Measurements from ENCODE around the gene FGD2.
"Not testable (repeated sequence)": the region's sequence is repeated elsewhere in the genome, so short reads cannot be mapped to it uniquely, and the experiment has no call there.

Gene FGD2

DNA sequence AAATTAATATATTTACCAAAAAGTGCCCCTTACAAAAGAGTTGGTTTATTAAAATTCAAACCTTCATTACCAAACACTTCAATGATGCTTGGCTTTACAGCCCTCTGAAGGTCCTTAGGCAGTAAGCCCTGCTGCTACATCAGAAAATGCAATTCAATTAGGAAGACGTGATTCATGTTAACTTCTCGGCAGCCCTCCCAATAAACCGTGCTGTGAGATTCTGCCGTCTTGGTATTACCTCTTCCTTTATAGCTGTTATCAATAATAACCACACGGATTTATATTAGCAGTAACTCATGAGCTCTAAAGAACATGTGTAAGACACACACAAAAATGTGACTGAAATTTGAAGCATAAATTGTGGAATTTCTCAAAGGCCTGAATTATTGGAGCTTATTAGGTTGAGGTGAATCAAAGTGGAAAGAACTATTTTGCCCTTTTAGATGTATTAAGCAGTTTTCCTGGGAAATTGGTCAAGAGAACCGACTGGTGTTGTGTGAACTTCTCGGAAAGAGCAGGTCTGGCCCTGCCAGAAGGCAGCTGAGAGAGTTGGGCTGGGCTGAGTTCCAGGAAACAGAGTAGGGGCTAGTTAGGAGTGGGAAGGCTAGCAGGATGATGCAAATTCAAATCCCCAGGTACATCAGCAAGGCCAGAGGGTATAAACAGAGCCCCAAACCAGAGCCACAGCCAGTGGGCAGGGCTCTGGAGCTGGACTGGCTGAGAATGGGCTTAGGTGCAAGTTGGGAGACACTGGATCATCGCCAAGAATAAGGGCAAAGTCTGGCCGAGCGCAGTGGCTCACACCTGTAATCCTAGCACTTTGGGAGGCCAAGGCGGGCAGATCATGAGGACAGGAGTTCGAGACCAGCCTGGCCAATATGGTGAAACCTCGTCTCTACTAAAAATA lies 33.1 kb downstream of the FGD2 start:
- Mint-ChIP-seq H3K4me1 (ENCODE audit: low read depth in 2 of 2) (peaks cover 13 to 23% of the 10 kb centered on the region in 2 donors), H3K27ac (peak overlapping the region in 1 of 2 donors; percentile 69), H3K36me3 (ENCODE audit: insufficient read depth) (peaks cover 6% of the 10 kb centered on the region), H3K4me3 (no peak overlapping the region), H3K27me3 (no peaks in the 10 kb centered on the region), H3K9me3 (no peaks in the 10 kb centered on the region)
- DNase-seq (no peak), ATAC-seq (replicated peaks) (no peak)

DNA sequence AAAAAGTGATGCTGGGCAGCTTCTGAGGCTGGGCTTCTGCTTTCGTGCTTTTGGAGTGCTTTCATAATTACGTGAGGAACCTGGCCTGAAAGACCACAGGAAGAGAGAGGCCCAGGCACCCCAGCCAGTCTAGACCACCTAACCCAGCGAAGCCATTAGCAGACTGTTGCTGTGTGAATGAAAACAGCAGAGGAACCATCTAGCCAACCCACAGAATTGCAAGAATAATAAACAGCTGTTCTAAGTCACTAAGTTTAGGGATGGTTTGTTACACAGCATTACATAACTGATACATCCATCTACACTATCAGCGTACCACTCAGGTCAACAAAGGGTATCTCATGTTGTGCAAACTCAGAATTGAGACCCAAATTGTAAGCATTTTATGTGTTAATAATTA lies 34.5 kb downstream of the FGD2 start:
- H3K4me3 Mint-ChIP-seq: no peak overlapping the region
- no peaks in the 10 kb centered on the region for H3K27me3 Mint-ChIP-seq
- peaks cover 6 to 16% of the 10 kb centered on the region in 2 donors for H3K4me1 Mint-ChIP-seq (ENCODE audit: low read depth in 2 of 2)
- H3K9me3 Mint-ChIP-seq: no peaks in the 10 kb centered on the region
- DNase-seq (no peak), ATAC-seq (replicated peaks) (no peak)
- H3K27ac Mint-ChIP-seq: no peak overlapping the region
- H3K36me3 Mint-ChIP-seq (ENCODE audit: insufficient read depth): peaks cover 6% of the 10 kb centered on the region

DNA sequence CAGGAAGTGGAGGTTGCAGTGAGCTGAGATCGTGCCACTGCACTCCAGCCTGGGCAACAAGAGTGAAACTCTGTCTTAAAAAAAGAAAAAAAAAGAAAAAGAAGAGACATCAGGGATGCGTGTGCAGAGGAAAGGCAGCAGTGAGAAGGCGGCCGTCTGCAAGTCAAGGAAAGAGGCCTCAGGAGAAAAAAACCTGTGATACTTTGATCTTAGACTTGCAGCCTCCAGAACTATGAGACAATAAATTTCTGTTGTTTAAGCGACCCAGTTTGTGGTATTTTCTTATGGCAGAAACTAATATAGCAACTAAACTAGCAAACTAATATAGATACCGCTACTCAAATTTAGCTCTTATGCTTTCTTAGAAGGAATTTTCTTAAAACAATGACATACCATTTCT lies 36.1 kb downstream of the FGD2 start:
- no peak for ATAC-seq (replicated peaks)
- H3K27me3 Mint-ChIP-seq: no peaks in the 10 kb centered on the region
- DNase-seq: no peak
- no peaks in the 10 kb centered on the region for H3K9me3 Mint-ChIP-seq
- no peak overlapping the region for H3K4me3 Mint-ChIP-seq
- H3K4me1 Mint-ChIP-seq (ENCODE audit: low read depth in 2 of 2): peaks cover 13 to 25% of the 10 kb centered on the region in 2 donors
- H3K36me3 Mint-ChIP-seq (ENCODE audit: insufficient read depth): peaks cover 3% of the 10 kb centered on the region
- H3K27ac Mint-ChIP-seq: peak overlapping the region; percentile 44 to 84

DNA sequence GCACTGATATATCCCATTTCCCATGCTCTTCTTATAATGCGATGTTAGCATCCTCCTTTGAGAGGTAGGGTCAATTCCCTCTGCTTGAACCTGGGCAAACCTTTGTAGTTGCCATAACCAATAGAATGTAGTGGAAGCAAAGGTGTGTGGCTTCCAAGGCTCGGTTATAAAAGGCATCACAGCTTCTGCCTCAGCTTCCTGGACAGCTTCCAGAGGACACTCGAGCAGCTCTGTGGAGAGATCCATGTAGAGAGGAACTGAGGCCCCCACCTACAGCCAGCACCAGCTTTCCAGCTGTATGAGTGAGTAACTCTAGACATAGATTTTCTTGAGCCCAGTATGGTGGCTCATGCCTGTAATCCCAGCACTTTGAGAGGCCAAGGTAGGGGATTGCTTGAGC lies 36.7 kb downstream of the FGD2 start:
- Mint-ChIP-seq H3K36me3 (ENCODE audit: insufficient read depth) (peaks cover 3% of the 10 kb centered on the region), H3K27ac (peak overlapping the region; percentile 15 to 44), H3K4me3 (no peak overlapping the region), H3K9me3 (no peaks in the 10 kb centered on the region), H3K4me1 (ENCODE audit: low read depth in 2 of 2) (peaks cover 17 to 30% of the 10 kb centered on the region in 2 donors), H3K27me3 (no peaks in the 10 kb centered on the region)
- ATAC-seq (replicated peaks) (no peak), DNase-seq (no peak)

DNA sequence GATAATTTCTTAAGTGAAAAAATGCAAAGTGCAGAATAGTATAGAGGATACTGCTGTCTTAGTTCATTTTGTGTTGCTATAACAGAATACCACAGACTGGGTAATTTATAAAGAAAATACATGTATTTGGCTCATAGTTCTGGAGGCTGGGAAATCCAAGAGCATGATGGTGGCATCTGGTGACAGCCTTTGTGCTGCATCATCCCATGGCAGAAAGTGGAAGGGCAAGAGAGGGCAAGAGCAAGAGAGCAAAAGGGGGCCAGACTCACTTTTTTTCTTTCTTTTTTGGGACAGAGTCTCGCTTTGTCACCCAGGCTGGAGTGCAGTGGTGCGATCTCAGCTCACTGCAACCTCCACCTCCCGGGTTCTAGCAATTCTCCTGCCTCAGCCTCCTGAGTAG lies 37.6 kb downstream of the FGD2 start:
- DNase-seq; ATAC-seq (replicated peaks); H3K27me3 Mint-ChIP-seq; H3K4me3 Mint-ChIP-seq; H3K9me3 Mint-ChIP-seq; H3K36me3 Mint-ChIP-seq (ENCODE audit: insufficient read depth): not testable (repeated sequence)
- Mint-ChIP-seq H3K4me1 (ENCODE audit: low read depth in 2 of 2) (peaks cover 27 to 39% of the 10 kb centered on the region in 2 donors), H3K27ac (peak overlapping the region in 1 of 2 donors; percentile 92)

DNA sequence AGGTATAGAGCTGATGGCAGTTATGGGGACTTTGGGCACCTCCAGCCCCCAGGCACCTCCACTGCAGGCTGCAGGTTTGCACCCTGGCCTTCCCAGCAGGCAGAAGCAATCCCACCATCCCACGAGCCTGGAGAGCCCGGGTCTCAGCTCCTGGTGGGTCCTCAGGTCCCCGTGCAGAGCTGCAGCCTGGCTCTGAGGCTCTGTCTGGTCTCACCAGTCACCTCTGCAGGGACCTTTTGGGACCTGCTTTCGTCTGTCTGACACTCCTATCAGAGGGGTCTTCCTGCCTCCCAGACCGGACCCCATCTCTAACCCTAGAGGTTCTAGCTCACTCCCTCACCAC lies 41.9 kb downstream of the FGD2 start:
- H3K4me3 Mint-ChIP-seq: peak overlapping the region in 1 of 2 donors; percentile 29
- H3K27me3 Mint-ChIP-seq: no peaks in the 10 kb centered on the region
- peak overlapping the region; percentile 85 to 99 for H3K27ac Mint-ChIP-seq
- H3K9me3 Mint-ChIP-seq: no peaks in the 10 kb centered on the region
- peaks cover 32% of the 10 kb centered on the region for H3K36me3 Mint-ChIP-seq (ENCODE audit: insufficient read depth)
- ATAC-seq (replicated peaks) (no peak), DNase-seq (no peak)
- peaks cover 56 to 63% of the 10 kb centered on the region in 2 donors for H3K4me1 Mint-ChIP-seq (ENCODE audit: low read depth in 2 of 2)

DNA sequence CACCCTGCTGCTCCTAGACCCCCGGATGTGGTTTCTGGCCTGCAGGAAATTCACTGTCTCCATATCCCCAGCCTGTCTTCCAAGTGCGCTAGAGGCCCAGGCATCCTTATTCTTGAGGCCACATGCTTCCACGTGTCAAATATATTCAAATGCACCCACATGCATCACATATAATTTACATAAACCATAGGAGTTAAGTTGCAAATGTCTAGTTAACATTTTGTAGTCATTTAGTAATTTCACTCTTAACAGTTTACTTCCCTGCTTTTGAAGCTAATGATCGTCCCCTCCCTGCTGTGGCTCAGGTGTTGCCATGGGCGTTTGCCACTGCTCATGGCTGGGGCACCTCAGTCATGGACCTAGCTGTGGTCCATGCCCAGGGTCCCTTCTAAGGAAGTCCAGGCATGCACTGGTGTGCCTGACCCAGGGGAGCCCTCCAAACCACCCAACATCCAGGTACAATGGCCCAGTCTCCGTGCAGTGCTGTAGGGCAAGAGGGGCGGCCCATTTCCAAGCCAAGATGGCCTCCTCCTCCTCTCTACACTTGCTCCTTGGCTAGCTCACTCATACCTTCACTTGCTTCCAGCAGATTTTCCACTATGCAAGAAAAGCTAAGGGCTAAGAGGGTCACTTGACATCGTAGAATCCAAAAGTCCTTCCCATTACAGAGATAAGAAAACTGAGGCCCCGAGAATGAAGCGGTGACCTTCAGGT lies 42.4 kb downstream of the FGD2 start:
- DNase-seq: no peak
- Mint-ChIP-seq H3K27me3 (no peaks in the 10 kb centered on the region), H3K9me3 (no peaks in the 10 kb centered on the region), H3K27ac (peak overlapping the region; percentile 85 to 99), H3K4me1 (ENCODE audit: low read depth in 2 of 2) (peaks cover 56 to 63% of the 10 kb centered on the region in 2 donors), H3K4me3 (peak overlapping the region in 1 of 2 donors; percentile 29), H3K36me3 (ENCODE audit: insufficient read depth) (peaks cover 32% of the 10 kb centered on the region)
- no peak for ATAC-seq (replicated peaks)

DNA sequence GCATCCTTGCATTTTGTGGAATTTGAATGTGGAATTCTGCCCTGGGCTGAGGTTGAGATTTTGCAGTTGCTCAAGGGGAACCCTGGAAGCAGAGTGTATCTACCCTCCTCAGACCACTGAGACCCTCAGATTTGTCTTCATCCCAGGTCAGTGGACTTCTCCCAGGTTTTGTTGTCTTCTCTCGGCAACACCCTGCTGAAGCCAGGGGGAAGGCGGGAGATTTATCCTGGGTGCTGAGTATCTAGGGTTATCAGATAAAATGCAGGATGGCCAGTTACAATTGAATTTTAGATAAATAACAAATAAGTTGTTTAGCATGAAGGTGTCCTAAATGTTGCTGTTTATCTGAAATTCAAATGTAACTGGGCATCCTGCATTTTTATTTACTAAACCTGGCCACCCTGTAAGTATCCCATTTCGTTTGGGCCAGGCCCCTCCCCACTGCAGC lies 43.0 kb downstream of the FGD2 start:
- Mint-ChIP-seq H3K27ac (peak overlapping the region; percentile 96 to 99), H3K4me1 (ENCODE audit: low read depth in 2 of 2) (peaks cover 56 to 63% of the 10 kb centered on the region in 2 donors), H3K27me3 (no peaks in the 10 kb centered on the region), H3K4me3 (peak overlapping the region; percentile 68 to 84), H3K36me3 (ENCODE audit: insufficient read depth) (peaks cover 32% of the 10 kb centered on the region), H3K9me3 (no peaks in the 10 kb centered on the region)
- DNase-seq: no peak
- no peak for ATAC-seq (replicated peaks)

DNA sequence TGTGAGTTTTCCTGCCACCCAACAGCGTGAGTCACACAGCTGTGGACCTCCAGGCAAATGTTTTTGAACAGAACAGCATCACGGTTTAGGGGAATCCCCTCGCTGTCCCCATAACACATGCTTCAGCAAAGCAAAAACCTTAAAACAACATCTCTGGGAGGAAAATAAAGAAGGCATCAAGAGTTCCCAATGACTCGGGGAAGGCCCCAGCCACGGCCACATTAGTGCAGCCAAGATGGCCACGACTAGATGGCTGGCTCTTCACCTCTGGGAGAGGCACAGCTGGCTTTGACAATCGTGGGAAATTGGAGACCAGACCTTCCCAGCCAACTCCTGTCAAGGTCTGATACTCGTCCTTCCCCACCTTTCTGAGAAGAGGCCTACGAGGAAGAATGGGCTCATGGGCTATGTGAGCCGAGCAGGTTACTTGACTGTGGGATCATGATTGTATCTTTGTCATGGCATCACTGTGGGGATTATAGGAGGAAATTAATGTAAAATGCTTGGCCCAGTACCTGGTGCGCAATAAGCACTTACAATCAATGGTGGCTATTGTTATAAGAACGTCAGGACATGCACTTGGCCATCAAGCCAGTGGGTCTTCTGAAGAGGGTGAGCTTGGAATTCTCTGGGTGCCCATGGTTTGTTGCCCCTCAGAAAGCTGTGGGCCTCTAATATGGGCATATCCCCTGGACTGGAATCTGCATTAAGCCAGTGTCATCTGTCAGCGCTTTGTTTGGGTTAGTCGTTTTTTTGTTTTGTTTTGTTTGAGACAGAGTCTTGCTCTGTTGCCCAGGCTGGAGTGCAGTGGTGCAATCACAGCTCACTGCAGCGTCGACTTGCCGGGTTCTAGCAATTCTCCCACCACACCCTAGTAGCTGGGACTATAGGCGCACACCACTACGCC lies 43.6 kb downstream of the FGD2 start:
- DNase-seq (peak; percentile 51 to 59 (median 55)), ATAC-seq (replicated peaks) (peak; percentile 68)
- Mint-ChIP-seq H3K27ac (peak overlapping the region; percentile 96 to 99), H3K27me3 (no peaks in the 10 kb centered on the region), H3K9me3 (no peaks in the 10 kb centered on the region), H3K36me3 (ENCODE audit: insufficient read depth) (peaks cover 32% of the 10 kb centered on the region), H3K4me3 (peak overlapping the region; percentile 68 to 84), H3K4me1 (ENCODE audit: low read depth in 2 of 2) (peaks cover 56 to 63% of the 10 kb centered on the region in 2 donors)

DNA sequence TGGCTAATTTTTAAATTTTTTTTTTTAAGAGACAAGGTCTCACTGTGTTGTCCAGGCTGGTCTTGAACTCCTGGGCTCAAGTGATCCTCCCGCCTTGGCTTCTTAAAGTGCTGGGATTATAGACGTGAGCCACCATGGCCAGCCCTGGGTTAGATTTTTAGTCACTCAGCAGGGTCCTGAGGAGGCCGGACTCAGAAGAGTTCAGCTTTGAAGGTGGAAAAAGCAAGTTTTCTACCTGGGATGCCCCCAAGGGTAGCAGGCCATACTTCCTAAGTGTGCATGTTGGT lies 44.2 kb downstream of the FGD2 start:
- H3K4me1 Mint-ChIP-seq (ENCODE audit: low read depth in 2 of 2): peaks cover 56 to 63% of the 10 kb centered on the region in 2 donors
- peak overlapping the region; percentile 68 to 84 for H3K4me3 Mint-ChIP-seq
- no peak for ATAC-seq (replicated peaks)
- peaks cover 32% of the 10 kb centered on the region for H3K36me3 Mint-ChIP-seq (ENCODE audit: insufficient read depth)
- no peak for DNase-seq
- H3K27ac Mint-ChIP-seq: peak overlapping the region; percentile 96 to 99
- no peaks in the 10 kb centered on the region for H3K9me3 Mint-ChIP-seq
- no peaks in the 10 kb centered on the region for H3K27me3 Mint-ChIP-seq

DNA sequence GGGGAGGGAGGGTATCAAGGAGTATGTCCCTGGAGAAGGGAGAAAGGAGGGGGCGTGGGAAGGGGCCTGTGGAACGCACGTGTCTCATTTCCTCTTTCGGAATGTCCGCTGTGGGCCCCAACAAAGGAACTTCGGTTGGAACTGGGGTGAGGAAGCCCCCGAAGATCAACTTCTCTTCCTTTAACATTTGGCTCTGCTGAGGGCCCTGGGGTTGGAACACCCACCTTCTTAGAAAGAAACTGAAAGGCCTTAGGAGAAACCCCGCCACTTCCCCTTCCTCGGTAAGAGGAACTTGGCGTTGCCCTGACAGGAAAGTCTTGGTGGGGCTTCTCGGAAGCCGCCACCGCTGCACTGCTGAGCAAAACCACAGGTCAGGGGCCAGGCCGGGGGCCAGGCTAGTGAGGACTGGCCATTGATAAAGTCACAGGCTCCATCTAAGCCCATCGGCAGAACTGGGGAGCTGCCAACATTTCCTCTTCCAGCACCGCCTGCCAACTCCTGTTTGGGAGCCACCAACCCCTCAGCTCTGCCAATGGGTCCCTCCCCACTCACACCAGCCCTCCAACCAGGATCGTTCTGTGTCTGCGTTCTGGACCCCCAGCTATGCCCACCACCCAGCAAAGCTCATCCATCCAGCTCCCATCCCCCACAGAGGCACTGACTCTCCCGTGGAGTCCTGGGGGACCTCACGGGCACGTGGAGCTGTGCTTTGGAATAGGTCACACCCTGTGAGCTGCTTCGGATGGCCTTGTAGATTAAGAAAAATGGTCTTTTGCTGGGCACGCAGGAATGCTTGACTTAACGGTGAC lies 44.8 kb downstream of the FGD2 start:
- H3K27ac Mint-ChIP-seq: peak overlapping the region; percentile 96 to 99
- no peaks in the 10 kb centered on the region for H3K27me3 Mint-ChIP-seq
- H3K4me1 Mint-ChIP-seq (ENCODE audit: low read depth in 2 of 2): peaks cover 56 to 66% of the 10 kb centered on the region in 2 donors
- DNase-seq (peak; percentile 36 to 45 (median 40)), ATAC-seq (replicated peaks) (peak; percentile 28)
- H3K9me3 Mint-ChIP-seq: no peaks in the 10 kb centered on the region
- H3K36me3 Mint-ChIP-seq (ENCODE audit: insufficient read depth): peaks cover 32% of the 10 kb centered on the region
- H3K4me3 Mint-ChIP-seq: peak overlapping the region; percentile 68 to 84

DNA sequence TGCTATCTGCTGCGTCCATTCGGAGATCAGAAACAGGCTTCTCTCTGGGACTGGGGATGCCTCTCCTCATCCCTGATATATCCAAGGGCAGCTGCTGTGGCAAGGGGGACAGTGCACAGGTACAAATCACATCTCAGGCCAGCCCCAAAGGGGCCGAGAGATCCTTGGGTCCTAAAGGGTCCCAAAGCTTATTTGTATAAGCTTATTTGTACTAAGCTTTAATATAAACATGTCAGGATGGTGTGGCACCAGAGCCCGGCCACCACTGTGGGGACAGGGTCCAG lies 45.3 kb downstream of the FGD2 start:
- Mint-ChIP-seq H3K4me3 (peak overlapping the region; percentile 68 to 84), H3K27ac (peak overlapping the region; percentile 96 to 99), H3K9me3 (no peaks in the 10 kb centered on the region), H3K36me3 (ENCODE audit: insufficient read depth) (peaks cover 32% of the 10 kb centered on the region), H3K27me3 (no peaks in the 10 kb centered on the region), H3K4me1 (ENCODE audit: low read depth in 2 of 2) (peaks cover 56 to 64% of the 10 kb centered on the region in 2 donors)
- no peak for DNase-seq
- no peak for ATAC-seq (replicated peaks)

Measured in effector memory CD8-positive, alpha-beta T cell (primary cell).